Spleen (tissue), 7 donors: Measurements from ENCODE around the gene ELOF1.

Source experiments
- POLR2A ChIP-seq, 3 donors: fragments of 450-650 bp; IDR thresholded peaks; one replicate each; pipeline ENCODE4 v1.5.1; 2017; ENCODE audit warnings: antibody characterized with exemption in 3 of 3, mild to moderate bottlenecking in 1 of 3
- POLR2AphosphoS5 ChIP-seq, 3 donors: sonication (generic); formaldehyde crosslinking; IDR thresholded peaks; one replicate each; pipeline ENCODE4 v1.5.1; 2017; ENCODE audit warnings: antibody characterized with exemption in 3 of 3
- TF ChIP-seq, protein P1 (sequence below), 11 experiments: fragments of 200-600 bp in 7 of 11; fragments of 450-650 bp in 4 of 11; sonication (generic) in 4 of 11; IDR thresholded peaks in 8 of 11; conservative IDR thresholded peaks in 3 of 11; 1 replicate in 7 of 11; 2 replicates in 4 of 11; pipeline versions ENCODE4 v1.4.0 to v1.8.0; 2016 to 2021; ENCODE audit warnings: antibody characterized with exemption in 11 of 11, inconsistent platforms in 4 of 11, mild to moderate bottlenecking in 1 of 11
- donor health status: DM: no; HTN: no; CAD: no; lungs with moderate emphysema.
- donor health status: DM: no; HTN: no; CAD: no.
- donor health status: DM: no; HTN: no; CAD: no.

GRCh38 chr19:11587975-11588631 is 29.1 kb upstream of the ELOF1 start:
- TF ChIP-seq, protein P1, sequence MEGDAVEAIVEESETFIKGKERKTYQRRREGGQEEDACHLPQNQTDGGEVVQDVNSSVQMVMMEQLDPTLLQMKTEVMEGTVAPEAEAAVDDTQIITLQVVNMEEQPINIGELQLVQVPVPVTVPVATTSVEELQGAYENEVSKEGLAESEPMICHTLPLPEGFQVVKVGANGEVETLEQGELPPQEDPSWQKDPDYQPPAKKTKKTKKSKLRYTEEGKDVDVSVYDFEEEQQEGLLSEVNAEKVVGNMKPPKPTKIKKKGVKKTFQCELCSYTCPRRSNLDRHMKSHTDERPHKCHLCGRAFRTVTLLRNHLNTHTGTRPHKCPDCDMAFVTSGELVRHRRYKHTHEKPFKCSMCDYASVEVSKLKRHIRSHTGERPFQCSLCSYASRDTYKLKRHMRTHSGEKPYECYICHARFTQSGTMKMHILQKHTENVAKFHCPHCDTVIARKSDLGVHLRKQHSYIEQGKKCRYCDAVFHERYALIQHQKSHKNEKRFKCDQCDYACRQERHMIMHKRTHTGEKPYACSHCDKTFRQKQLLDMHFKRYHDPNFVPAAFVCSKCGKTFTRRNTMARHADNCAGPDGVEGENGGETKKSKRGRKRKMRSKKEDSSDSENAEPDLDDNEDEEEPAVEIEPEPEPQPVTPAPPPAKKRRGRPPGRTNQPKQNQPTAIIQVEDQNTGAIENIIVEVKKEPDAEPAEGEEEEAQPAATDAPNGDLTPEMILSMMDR (IDR thresholded peaks at IDR 0.05 in 8 of 11, conservative IDR thresholded peaks at IDR 0.05 in 3 of 11), result peak in 6 of 11 experiments; percentile 3 to 58 (median 46)
- TF ChIP-seq POLR2A (IDR thresholded peaks at IDR 0.05), result no peak
- TF ChIP-seq POLR2AphosphoS5 (IDR thresholded peaks at IDR 0.05), result no peak
